H1 (cell line): ENCODE results near the gene CBLB.

Experiments used
- CBX8 ChIP-seq: fragments of 300-800, 300-1000 bp; sonication (generic); IDR thresholded peaks from 2 replicates; pipeline ENCODE4 v1.7.1; 2016; ENCODE audit warnings: low read depth, low read length, borderline replicate concordance
- EZH2 ChIP-seq: fragments of 200-600 bp; sonication (generic); IDR thresholded peaks from 2 replicates; pipeline ENCODE4 v1.7.1; 2012; ENCODE audit warnings: low read depth, mild to moderate bottlenecking, moderate library complexity, low read length, inconsistent platforms; ENCODE audit not compliant: severe bottlenecking
- HDAC6 ChIP-seq: IDR thresholded peaks from one replicate; pipeline ENCODE4 v1.7.1; 2012; ENCODE audit warnings: low read depth, mild to moderate bottlenecking, inconsistent platforms, low read length, moderate library complexity
- MAX ChIP-seq: IDR thresholded peaks from 2 replicates; pipeline ENCODE4 v1.6.1; 2012; ENCODE audit warnings: inconsistent platforms
- NANOG ChIP-seq: IDR thresholded peaks from 2 replicates; pipeline ENCODE4 v1.6.1; 2011; ENCODE audit warnings: low read length, low read depth, mild to moderate bottlenecking, inconsistent platforms; ENCODE audit not compliant: insufficient read depth, poor library complexity, severe bottlenecking
- POLR2A ChIP-seq, 2 experiments: IDR thresholded peaks; 1 replicate in 1 of 2; 2 replicates in 1 of 2; pipeline ENCODE4 v1.6.1; 2011; ENCODE audit warnings: low read depth in 2 of 2, low read length in 2 of 2, mild to moderate bottlenecking in 2 of 2; ENCODE audit errors: control extremely low read depth in 1 of 2
- POLR2AphosphoS5 ChIP-seq: IDR thresholded peaks from 2 replicates; pipeline ENCODE4 v1.6.1; 2011; ENCODE audit warnings: low read depth, low read length
- RXRA ChIP-seq: IDR thresholded peaks from 2 replicates; pipeline ENCODE4 v1.6.1; 2011; ENCODE audit warnings: low read depth, mild to moderate bottlenecking, low read length, moderate library complexity; ENCODE audit not compliant: insufficient read depth
- SIN3A ChIP-seq, 2 experiments: IDR thresholded peaks in 1 of 2; conservative IDR thresholded peaks in 1 of 2; 2 replicates each; pipeline ENCODE4 v1.6.1; 2011 to 2012; ENCODE audit warnings: low read length in 2 of 2, improper control_type of control experiment in 1 of 2, low read depth in 1 of 2, mild to moderate bottlenecking in 1 of 2
- SRF ChIP-seq: IDR thresholded peaks from 2 replicates; pipeline ENCODE4 v1.6.1; 2011; ENCODE audit warnings: mild to moderate bottlenecking, low read depth, low read length, moderate library complexity
- TAF1 ChIP-seq: IDR thresholded peaks from 2 replicates; pipeline ENCODE4 v1.6.1; 2011; ENCODE audit warnings: mild to moderate bottlenecking, low read depth, low read length
- TCF12 ChIP-seq: IDR thresholded peaks from 2 replicates; pipeline ENCODE4 v1.6.1; 2011; ENCODE audit warnings: low read depth, mild to moderate bottlenecking, low read length
- TF ChIP-seq, protein P1 (sequence below), 3 experiments: IDR thresholded peaks; 1 replicate in 2 of 3; 2 replicates in 1 of 3; pipeline versions ENCODE4 v1.5.1 to v1.6.1; 2011; ENCODE audit warnings: low read length in 3 of 3, mild to moderate bottlenecking in 3 of 3, inconsistent platforms in 2 of 3, low read depth in 1 of 3, moderate library complexity in 1 of 3; ENCODE audit not compliant: insufficient read depth in 1 of 3; ENCODE audit errors: control extremely low read depth in 1 of 3

- no peak for TF ChIP-seq POLR2AphosphoS5
- no peak for TF ChIP-seq MAX
- no peak for TF ChIP-seq SIN3A (conservative IDR thresholded peaks at IDR 0.05 in 1 of 2, IDR thresholded peaks at IDR 0.05 in 1 of 2; ENCODE audit: low read depth in 1 of 2, low read length in 2 of 2)
- no peak for TF ChIP-seq TCF12
- TF ChIP-seq, protein P1, sequence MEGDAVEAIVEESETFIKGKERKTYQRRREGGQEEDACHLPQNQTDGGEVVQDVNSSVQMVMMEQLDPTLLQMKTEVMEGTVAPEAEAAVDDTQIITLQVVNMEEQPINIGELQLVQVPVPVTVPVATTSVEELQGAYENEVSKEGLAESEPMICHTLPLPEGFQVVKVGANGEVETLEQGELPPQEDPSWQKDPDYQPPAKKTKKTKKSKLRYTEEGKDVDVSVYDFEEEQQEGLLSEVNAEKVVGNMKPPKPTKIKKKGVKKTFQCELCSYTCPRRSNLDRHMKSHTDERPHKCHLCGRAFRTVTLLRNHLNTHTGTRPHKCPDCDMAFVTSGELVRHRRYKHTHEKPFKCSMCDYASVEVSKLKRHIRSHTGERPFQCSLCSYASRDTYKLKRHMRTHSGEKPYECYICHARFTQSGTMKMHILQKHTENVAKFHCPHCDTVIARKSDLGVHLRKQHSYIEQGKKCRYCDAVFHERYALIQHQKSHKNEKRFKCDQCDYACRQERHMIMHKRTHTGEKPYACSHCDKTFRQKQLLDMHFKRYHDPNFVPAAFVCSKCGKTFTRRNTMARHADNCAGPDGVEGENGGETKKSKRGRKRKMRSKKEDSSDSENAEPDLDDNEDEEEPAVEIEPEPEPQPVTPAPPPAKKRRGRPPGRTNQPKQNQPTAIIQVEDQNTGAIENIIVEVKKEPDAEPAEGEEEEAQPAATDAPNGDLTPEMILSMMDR (IDR thresholded peaks at IDR 0.05; ENCODE audit: control extremely low read depth in 1 of 3, insufficient read depth in 1 of 3, low read depth in 1 of 3, low read length in 3 of 3), result no peak
- no peak for TF ChIP-seq RXRA
- no peak for TF ChIP-seq EZH2
- no peak for TF ChIP-seq POLR2A (IDR thresholded peaks at IDR 0.05; ENCODE audit: control extremely low read depth in 1 of 2, low read depth in 2 of 2, low read length in 2 of 2)
- TF ChIP-seq HDAC6, result no peak
- TF ChIP-seq SRF, result no peak
- TF ChIP-seq TAF1, result no peak
- TF ChIP-seq NANOG, result no peak
- no peak for TF ChIP-seq CBX8
Observed at GRCh38 chr3:105850593-105850992, 18.2 kb downstream of the CBLB start.
